A673 (cell line): ENCODE measurements around the gene SATB1. TPM values are rescaled to one million over a fixed set of nuclear protein-coding genes. Genes with fewer than 3 reads are reported as not detected.

ENCODE experiments used
- BruUV-seq: library from RNA; stranded (reverse); fragments of 400-500 nt; replicated peaks from 2 replicates; lab custom pipeline; 2021; lab: Mats Ljungman, UMichigan
- CTCF ChIA-PET: fragments of 300-600 bp; sonication (Branson Sonifier 250); formaldehyde crosslinking; loops from one replicate; lab custom pipeline; 2022; ENCODE audit warnings: antibody characterized with exemption; lab: Charles Lee
- POLR2A ChIA-PET: fragments of 300-600 bp; sonication (Branson Sonifier 250); formaldehyde crosslinking; loops from one replicate; lab custom pipeline; 2022; ENCODE audit warnings: antibody characterized with exemption; ENCODE audit not compliant: low non-redundant PET; lab: Charles Lee
- DNase-seq: peaks from one replicate; pipeline ENCODE4 v3.0.0-alpha.2; 2015; ENCODE audit warnings: low spot score
- H3K27ac ChIP-seq: fragments of 200-600 bp; sonication (generic); 2 replicates; pipeline ENCODE4 v1.5.1; 2016; ENCODE audit warnings: mixed run types, low read depth, mild to moderate bottlenecking, mixed read lengths, antibody characterized with exemption, low read length; ENCODE audit not compliant: poor library complexity, severe bottlenecking
- H3K27me3 ChIP-seq: fragments of 200-600 bp; sonication (generic); replicated peaks from 2 replicates; pipeline ENCODE4 v1.6.1; 2017; ENCODE audit warnings: mixed run types, low read depth, mild to moderate bottlenecking, mixed read lengths, antibody characterized with exemption, low read length; ENCODE audit not compliant: insufficient read depth, poor library complexity
- H3K36me3 ChIP-seq: fragments of 200-600 bp; sonication (generic); 2 replicates; pipeline ENCODE4 v1.6.1; 2016; ENCODE audit warnings: mixed run types, mild to moderate bottlenecking, mixed read lengths, antibody characterized with exemption, low read length; ENCODE audit not compliant: insufficient read depth, poor library complexity, severe bottlenecking
- H3K4me1 ChIP-seq: fragments of 200-600 bp; sonication (generic); 2 replicates; pipeline ENCODE4 v1.6.1; 2017; ENCODE audit warnings: mixed run types, mild to moderate bottlenecking, mixed read lengths, antibody characterized with exemption, low read length; ENCODE audit not compliant: insufficient read depth, poor library complexity, severe bottlenecking
- H3K4me3 ChIP-seq: fragments of 200-600 bp; sonication (generic); 2 replicates; pipeline ENCODE4 v1.5.1; 2016; ENCODE audit warnings: low read depth, mixed run types, mild to moderate bottlenecking, mixed read lengths, low read length; ENCODE audit not compliant: poor library complexity, severe bottlenecking
- H3K9me3 ChIP-seq: fragments of 200-600 bp; sonication (generic); 2 replicates; pipeline ENCODE4 v1.6.1; 2016; ENCODE audit warnings: mixed run types, low read depth, mild to moderate bottlenecking, mixed read lengths, antibody characterized with exemption, low read length; ENCODE audit not compliant: poor library complexity, severe bottlenecking
- CTCF ChIP-seq: fragments of 300-800, 200-600 bp; sonication (generic); conservative IDR thresholded peaks from 2 replicates; pipeline ENCODE4 v1.5.1; 2017; ENCODE audit warnings: low read depth, mild to moderate bottlenecking, antibody characterized with exemption, low read length, moderate library complexity, mixed read lengths
- EZH2 ChIP-seq: fragments of 200-600 bp; sonication (generic); IDR thresholded peaks from 2 replicates; pipeline ENCODE4 v1.6.1; 2017; ENCODE audit warnings: borderline replicate concordance, low read depth, mild to moderate bottlenecking, mixed read lengths, antibody characterized with exemption, low read length; ENCODE audit not compliant: poor library complexity, severe bottlenecking
- intact Hi-C: fragments of 100-400 bp; cut with micrococcal nuclease; formaldehyde crosslinking; loops from one replicate; pipeline ENCODE4 v1.10.0; 2022; ENCODE audit not compliant: unreplicated experiment
- total RNA-seq: library from RNA; stranded (reverse); gene quantifications from 2 replicates; pipeline ENCODE4 v1.2.3, GENCODE V29; 2021

SATB1 gene
- total RNA-seq, 1 experiment from 2014 or later: 5.9 TPM

- intact Hi-C loops: no loop called here
- DNase-seq: no peak
- Histone ChIP-seq H3K27me3 (no peaks in the 10 kb centered on the region), H3K9me3 (no peaks in the 10 kb centered on the region), H3K36me3 (no peaks in the 10 kb centered on the region), H3K27ac (no peak overlapping the region), H3K4me3 (no peak overlapping the region), H3K4me1 (no peaks in the 10 kb centered on the region)
- ChIA-PET CTCF (no interaction called here), POLR2A (no interaction called here)
- BruUV-seq: no TSS peak
- TF ChIP-seq EZH2 (no peak), CTCF (no peak)
Observed at GRCh38 chr3:18297126-18297525, 128.0 kb downstream of the SATB1 start.
